IPS-18a (cell line): ENCODE results near the gene CBX2.
"Not testable (repeated sequence)": the region's sequence is repeated elsewhere in the genome, so short reads cannot be mapped to it uniquely, and the experiment has no call there.

Source experiments
- H3K27ac ChIP-seq: one replicate; pipeline ENCODE4 v1.5.1; 2013; ENCODE audit warnings: low read length
- H3K27me3 ChIP-seq: one replicate; pipeline ENCODE4 v1.6.1; 2013; ENCODE audit warnings: mild to moderate bottlenecking, low read length; ENCODE audit not compliant: control insufficient read depth, insufficient read depth
- H3K36me3 ChIP-seq: one replicate; pipeline ENCODE4 v1.6.1; 2013; ENCODE audit warnings: low read depth, low read length; ENCODE audit not compliant: control insufficient read depth
- H3K4me1 ChIP-seq: one replicate; pipeline ENCODE4 v1.6.1; 2013; ENCODE audit warnings: low read depth, low read length; ENCODE audit not compliant: control insufficient read depth
- H3K4me3 ChIP-seq: one replicate; pipeline ENCODE4 v1.5.1; 2013; ENCODE audit warnings: low read length
- H3K9ac ChIP-seq: one replicate; pipeline ENCODE4 v1.6.1; 2013; ENCODE audit warnings: mild to moderate bottlenecking, low read length, moderate library complexity
- H3K9me3 ChIP-seq: one replicate; pipeline ENCODE4 v1.6.1; 2013; ENCODE audit warnings: low read depth, low read length; ENCODE audit not compliant: control insufficient read depth

Gene CBX2

GRCh38 chr17:79745641-79746105 is 32.3 kb upstream of the CBX2 start:
- peaks cover 9% of the 10 kb centered on the region for H3K4me1 ChIP-seq
- no peak overlapping the region for H3K4me3 ChIP-seq
- H3K27me3 ChIP-seq = peaks cover 78% of the 10 kb centered on the region
- no peaks in the 10 kb centered on the region for H3K9me3 ChIP-seq
- H3K36me3 ChIP-seq = no peaks in the 10 kb centered on the region
- no peak overlapping the region for H3K27ac ChIP-seq
- H3K9ac ChIP-seq = no peak overlapping the region

- H3K9ac ChIP-seq = no peak overlapping the region
- H3K9me3 ChIP-seq = no peaks in the 10 kb centered on the region
- H3K4me3 ChIP-seq = peak overlapping the region; percentile 37
- peaks cover 77% of the 10 kb centered on the region for H3K27me3 ChIP-seq
- no peak overlapping the region for H3K27ac ChIP-seq
- peaks cover 9% of the 10 kb centered on the region for H3K4me1 ChIP-seq
- no peaks in the 10 kb centered on the region for H3K36me3 ChIP-seq
Measured at GRCh38 chr17:79746889-79747507, 30.9 kb upstream of the CBX2 start.

- Histone ChIP-seq H3K27me3 (peaks cover 70% of the 10 kb centered on the region), H3K9ac (no peak overlapping the region), H3K4me3 (peak overlapping the region; percentile 37), H3K9me3 (no peaks in the 10 kb centered on the region), H3K4me1 (peaks cover 9% of the 10 kb centered on the region), H3K36me3 (no peaks in the 10 kb centered on the region), H3K27ac (no peak overlapping the region)
Measured at GRCh38 chr17:79747508-79748294, 30.2 kb upstream of the CBX2 start.

- Histone ChIP-seq H3K36me3 (no peaks in the 10 kb centered on the region), H3K9ac (no peak overlapping the region), H3K9me3 (no peaks in the 10 kb centered on the region), H3K27me3 (peaks cover 65% of the 10 kb centered on the region), H3K27ac (no peak overlapping the region), H3K4me1 (peaks cover 9% of the 10 kb centered on the region), H3K4me3 (peak overlapping the region; percentile 24)
Measured at GRCh38 chr17:79748295-79749099, 29.5 kb upstream of the CBX2 start.

DNA sequence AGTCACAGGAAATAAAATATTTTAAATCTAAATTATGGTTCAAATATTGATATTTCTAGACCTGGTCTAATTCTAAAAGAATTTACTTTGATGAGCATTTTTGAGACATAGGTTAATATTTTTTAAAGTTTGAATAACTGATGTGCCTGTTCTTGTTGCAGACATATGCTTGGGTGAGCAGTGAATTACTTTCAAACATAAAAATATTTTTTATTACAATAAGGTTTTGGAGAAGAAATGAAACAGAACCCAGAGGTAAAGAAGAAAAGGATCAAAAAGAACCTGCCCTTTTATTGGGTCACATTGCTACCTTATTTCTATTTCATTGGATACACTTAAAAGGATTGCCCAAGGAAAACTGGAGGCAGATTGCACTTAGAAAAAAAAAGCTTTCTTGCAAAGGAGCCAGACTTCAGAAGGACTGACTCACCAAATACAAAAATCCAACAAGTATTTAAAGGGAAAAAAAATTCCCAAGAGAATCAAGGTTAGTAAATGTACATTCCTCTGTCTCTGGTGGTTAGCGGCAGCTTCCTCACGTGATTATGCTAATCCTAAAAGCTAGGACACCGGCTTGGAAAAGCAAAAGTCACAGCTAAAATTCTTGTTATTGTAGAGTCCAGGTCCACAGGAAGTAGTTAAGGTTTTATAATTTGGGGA is 28.7 kb upstream of the CBX2 start:
- no peak overlapping the region for H3K9ac ChIP-seq
- no peak overlapping the region for H3K27ac ChIP-seq
- no peaks in the 10 kb centered on the region for H3K9me3 ChIP-seq
- no peak overlapping the region for H3K4me3 ChIP-seq
- peaks cover 9% of the 10 kb centered on the region for H3K4me1 ChIP-seq
- H3K36me3 ChIP-seq = no peaks in the 10 kb centered on the region
- H3K27me3 ChIP-seq = peaks cover 58% of the 10 kb centered on the region

- peaks cover 57% of the 10 kb centered on the region for H3K27me3 ChIP-seq
- H3K9ac ChIP-seq = no peak overlapping the region
- no peaks in the 10 kb centered on the region for H3K36me3 ChIP-seq
- peaks cover 9% of the 10 kb centered on the region for H3K4me1 ChIP-seq
- no peaks in the 10 kb centered on the region for H3K9me3 ChIP-seq
- H3K4me3 ChIP-seq = no peak overlapping the region
- H3K27ac ChIP-seq = no peak overlapping the region
Measured at GRCh38 chr17:79749958-79750357, 28.0 kb upstream of the CBX2 start.

- H3K27ac ChIP-seq = no peak overlapping the region
- H3K27me3 ChIP-seq = peaks cover 49% of the 10 kb centered on the region
Measured at GRCh38 chr17:79750650-79751545, 27.1 kb upstream of the CBX2 start.

GRCh38 chr17:79752175-79752574 is 25.8 kb upstream of the CBX2 start:
- Histone ChIP-seq H3K4me3 (no peak overlapping the region), H3K36me3 (no peaks in the 10 kb centered on the region), H3K27ac (no peak overlapping the region), H3K9me3 (no peaks in the 10 kb centered on the region), H3K27me3 (peaks cover 38% of the 10 kb centered on the region), H3K9ac (no peak overlapping the region), H3K4me1 (peaks cover 3% of the 10 kb centered on the region)

More at GRCh38 chr17:79750650-79751545, 27.1 kb upstream of the CBX2 start:
- H3K4me1 ChIP-seq = peaks cover 9% of the 10 kb centered on the region
- H3K4me3 ChIP-seq = no peak overlapping the region
- H3K9me3 ChIP-seq = no peaks in the 10 kb centered on the region
- no peaks in the 10 kb centered on the region for H3K36me3 ChIP-seq
- H3K9ac ChIP-seq = no peak overlapping the region

GRCh38 chr17:79754370-79754769 is 23.6 kb upstream of the CBX2 start:
- Histone ChIP-seq H3K27ac (no peak overlapping the region), H3K9me3 (no peaks in the 10 kb centered on the region), H3K4me1 (no peaks in the 10 kb centered on the region), H3K4me3 (no peak overlapping the region), H3K9ac (no peak overlapping the region), H3K27me3 (peaks cover 16% of the 10 kb centered on the region), H3K36me3 (no peaks in the 10 kb centered on the region)

- peaks cover 11% of the 10 kb centered on the region for H3K27me3 ChIP-seq
- not testable (repeated sequence) for H3K4me3 ChIP-seq, H3K27ac ChIP-seq, H3K9ac ChIP-seq, H3K9me3 ChIP-seq, H3K4me1 ChIP-seq, H3K36me3 ChIP-seq
Measured at GRCh38 chr17:79754903-79755302, 23.0 kb upstream of the CBX2 start.
